MM.1S (cell line): ENCODE results near the gene DTD1.

Experiments used
- DNase-seq: peaks from one replicate; pipeline ENCODE4 v3.0.0-alpha.2; 2015
- H2AFZ ChIP-seq: fragments of 300-600 bp; sonication (generic); 2 replicates; pipeline ENCODE4 v1.6.0; 2016; ENCODE audit warnings: antibody characterized with exemption, low read length
- H3F3A ChIP-seq: fragments of 300-600 bp; sonication (generic); 2 replicates; pipeline ENCODE4 v1.6.1; 2016; ENCODE audit warnings: mild to moderate bottlenecking, antibody characterized with exemption, low read length, moderate library complexity, mixed read lengths; ENCODE audit not compliant: insufficient read depth
- H3K27ac ChIP-seq: fragments of 300-600 bp; sonication (generic); 2 replicates; pipeline ENCODE4 v1.5.1; 2016; ENCODE audit warnings: mild to moderate bottlenecking, low read length
- H3K27me3 ChIP-seq: fragments of 300-600 bp; sonication (generic); replicated peaks from 2 replicates; pipeline ENCODE4 v1.6.0; 2016; ENCODE audit warnings: low read length; ENCODE audit not compliant: insufficient read depth
- H3K36me3 ChIP-seq: fragments of 300-600 bp; sonication (generic); replicated peaks from 2 replicates; pipeline ENCODE4 v1.6.1; 2016; ENCODE audit warnings: mild to moderate bottlenecking, low read length, mixed read lengths; ENCODE audit not compliant: insufficient read depth
- H3K4me1 ChIP-seq: fragments of 300-600 bp; sonication (generic); 2 replicates; pipeline ENCODE4 v1.6.1; 2016; ENCODE audit warnings: low read length, mixed read lengths
- H3K4me2 ChIP-seq: fragments of 300-600 bp; sonication (generic); 2 replicates; pipeline ENCODE4 v1.6.0; 2016; ENCODE audit warnings: low read depth, low read length
- H3K4me3 ChIP-seq: fragments of 300-600 bp; sonication (generic); 2 replicates; pipeline ENCODE4 v1.5.1; 2016; ENCODE audit warnings: low read length, mixed read lengths
- H3K79me2 ChIP-seq: fragments of 300-600 bp; sonication (generic); 2 replicates; pipeline ENCODE4 v1.6.1; 2016; ENCODE audit warnings: mixed run types, low read length, mixed read lengths
- H3K9ac ChIP-seq: fragments of 300-600 bp; sonication (generic); 2 replicates; pipeline ENCODE4 v1.6.1; 2016; ENCODE audit warnings: low read length, mixed read lengths
- H3K9me2 ChIP-seq: fragments of 300-600 bp; sonication (generic); replicated peaks from 2 replicates; pipeline ENCODE4 v1.6.1; 2016; ENCODE audit warnings: mild to moderate bottlenecking, low read length, mixed read lengths; ENCODE audit not compliant: insufficient read depth
- H3K9me3 ChIP-seq: fragments of 300-600 bp; sonication (generic); replicated peaks from 2 replicates; pipeline ENCODE4 v1.6.1; 2016; ENCODE audit warnings: mild to moderate bottlenecking, low read length, mixed read lengths; ENCODE audit not compliant: insufficient read depth
- H4K20me1 ChIP-seq: fragments of 300-600 bp; sonication (generic); 2 replicates; pipeline ENCODE4 v1.6.1; 2016; ENCODE audit warnings: mild to moderate bottlenecking, low read length, moderate library complexity, mixed read lengths; ENCODE audit not compliant: insufficient read depth
- CTCF ChIP-seq: fragments of 300-600 bp; sonication (generic); IDR thresholded peaks from 2 replicates; pipeline ENCODE4 v1.5.1; 2016; ENCODE audit warnings: antibody characterized with exemption, low read length, mixed read lengths
- EZH2 ChIP-seq: fragments of 300-600 bp; sonication (generic); optimal IDR thresholded peaks from 2 replicates; pipeline ENCODE3; 2017; ENCODE audit warnings: low read depth, mild to moderate bottlenecking, antibody characterized with exemption, low read length, mixed read lengths
- EZH2phosphoT487 ChIP-seq: fragments of 300-600 bp; sonication (generic); IDR thresholded peaks from 2 replicates; pipeline ENCODE4 v1.6.1; 2018; ENCODE audit warnings: antibody characterized with exemption, low read length

The DTD1 gene

DNA sequence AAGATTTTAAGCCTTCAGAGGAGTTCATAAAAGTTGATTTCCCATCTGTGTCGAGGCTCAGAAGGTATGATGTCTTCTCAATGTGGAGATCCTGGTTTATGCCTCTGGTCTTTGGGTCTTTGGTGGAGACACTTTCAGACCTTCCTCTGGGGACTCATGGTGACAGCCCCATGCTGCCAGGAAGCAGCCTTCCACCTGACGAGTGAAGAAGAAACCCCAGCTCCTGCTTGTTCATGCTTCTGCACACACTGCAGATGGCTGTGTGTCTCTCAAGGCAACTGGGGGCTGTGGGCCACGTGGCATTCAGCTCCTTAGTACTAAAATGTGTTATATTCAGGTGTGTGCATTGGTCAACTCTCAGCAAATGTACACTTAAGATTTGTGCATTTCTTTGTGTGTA lies 220.9 kb downstream of the DTD1 start:
- no peak for TF ChIP-seq EZH2
- TF ChIP-seq CTCF, result no peak
- TF ChIP-seq EZH2phosphoT487, result no peak
- Histone ChIP-seq H3F3A (no peaks in the 10 kb centered on the region), H3K9ac (no peak overlapping the region), H3K79me2 (no peaks in the 10 kb centered on the region), H3K9me2 (no peaks in the 10 kb centered on the region), H4K20me1 (no peaks in the 10 kb centered on the region), H3K27me3 (no peaks in the 10 kb centered on the region), H3K9me3 (no peaks in the 10 kb centered on the region), H3K36me3 (no peaks in the 10 kb centered on the region), H3K27ac (no peak overlapping the region), H3K4me1 (no peaks in the 10 kb centered on the region), H3K4me3 (no peak overlapping the region), H3K4me2 (no peak overlapping the region), H2AFZ (no peak overlapping the region)
- DNase-seq, result no peak

- no peak overlapping the region for H3K4me2 ChIP-seq
- peaks cover 12% of the 10 kb centered on the region for H3K4me1 ChIP-seq
- H2AFZ ChIP-seq, result no peak overlapping the region
- H3K9ac ChIP-seq, result no peak overlapping the region
- no peak overlapping the region for H3K4me3 ChIP-seq
- no peak overlapping the region for H3K27ac ChIP-seq
- no peaks in the 10 kb centered on the region for H3K9me2 ChIP-seq
- no peaks in the 10 kb centered on the region for H3K9me3 ChIP-seq
- H3K27me3 ChIP-seq, result no peaks in the 10 kb centered on the region
- no peaks in the 10 kb centered on the region for H4K20me1 ChIP-seq
- H3K36me3 ChIP-seq, result no peaks in the 10 kb centered on the region
- DNase-seq, result no peak
- TF ChIP-seq CTCF, result no peak
- no peak for TF ChIP-seq EZH2
- no peaks in the 10 kb centered on the region for H3K79me2 ChIP-seq
- no peaks in the 10 kb centered on the region for H3F3A ChIP-seq
These were observed 223.3 kb downstream of the DTD1 start for GRCh38 chr20:18811186-18811585.

- Histone ChIP-seq H4K20me1 (no peaks in the 10 kb centered on the region), H3K27me3 (no peaks in the 10 kb centered on the region), H3K9me2 (no peaks in the 10 kb centered on the region), H2AFZ (no peak overlapping the region), H3K9me3 (no peaks in the 10 kb centered on the region), H3K27ac (no peak overlapping the region), H3K4me2 (no peak overlapping the region), H3K36me3 (no peaks in the 10 kb centered on the region), H3K4me1 (peaks cover 12% of the 10 kb centered on the region), H3K79me2 (no peaks in the 10 kb centered on the region), H3F3A (no peaks in the 10 kb centered on the region), H3K4me3 (no peak overlapping the region), H3K9ac (no peak overlapping the region)
- DNase-seq, result no peak
- TF ChIP-seq EZH2 (no peak), EZH2phosphoT487 (no peak), CTCF (no peak)
These were observed 224.1 kb downstream of the DTD1 start for GRCh38 chr20:18811904-18812303.

GRCh38 chr20:18813483-18813882 lies 225.6 kb downstream of the DTD1 start, which contains the start of gene SCP2D1:
Gene SCP2D1 (plus strand): TSS chr20:18813783. CDS start chr20:18813816, 33 bp downstream.
- no peaks in the 10 kb centered on the region for H3K9me3 ChIP-seq
- H3K79me2 ChIP-seq, result no peaks in the 10 kb centered on the region
- H4K20me1 ChIP-seq, result no peaks in the 10 kb centered on the region
- H3K4me3 ChIP-seq, result no peak within 1 kb of the TSS
- no peak for TF ChIP-seq CTCF
- no peak for TF ChIP-seq EZH2
- TF ChIP-seq EZH2phosphoT487, result no peak
- DNase-seq, result no peak
- H3K9me2 ChIP-seq, result no peaks in the 10 kb centered on the region
- H2AFZ ChIP-seq, result no peak within 1 kb of the TSS
- no peak within 1 kb of the TSS for H3K9ac ChIP-seq
- H3K27ac ChIP-seq, result no peak within 1 kb of the TSS
- no peaks in the 10 kb centered on the region for H3K27me3 ChIP-seq
- no peak within 1 kb of the TSS for H3K4me2 ChIP-seq
- peaks cover 12% of the 10 kb centered on the region for H3K4me1 ChIP-seq
- H3K36me3 ChIP-seq, result no peaks in the 10 kb centered on the region
- H3F3A ChIP-seq, result no peaks in the 10 kb centered on the region
